Caco-2 (cell line): Measurements from ENCODE around the gene TARBP2. TPM values are rescaled to one million over a fixed set of nuclear protein-coding genes. Genes with fewer than 3 reads are reported as not detected.

Experiments
- BruUV-seq: library from RNA; stranded (reverse); fragments of 400-500 nt; replicated peaks from 2 replicates; lab custom pipeline; 2021; lab: Mats Ljungman, UMichigan
- CTCF ChIA-PET: fragments of 300-600 bp; sonication (Branson Sonifier 250); formaldehyde crosslinking; loops from one replicate; lab custom pipeline; 2022; ENCODE audit warnings: antibody characterized with exemption; lab: Charles Lee
- POLR2A ChIA-PET: fragments of 300-600 bp; sonication (Branson Sonifier 250); formaldehyde crosslinking; loops from one replicate; lab custom pipeline; 2022; ENCODE audit warnings: antibody characterized with exemption; lab: Charles Lee
- DNase-seq, 2 experiments: peaks; one replicate each; pipeline versions ENCODE4 v3.0.0 to v3.0.0-alpha.2; 2020 to 2022
- H3K27me3 ChIP-seq: replicated peaks from 2 replicates; pipeline ENCODE4 v1.6.0; 2011; ENCODE audit warnings: low read length; ENCODE audit not compliant: control insufficient read depth, insufficient read depth
- H3K36me3 ChIP-seq: 2 replicates; pipeline ENCODE4 v1.5.1; 2011; ENCODE audit warnings: low read length; ENCODE audit not compliant: control insufficient read depth, insufficient read depth
- H3K4me1 ChIP-seq: fragments of 250-450 bp; sonication (Bioruptor Pico); 2 replicates; pipeline ENCODE4 v1.5.1; 2020; ENCODE audit warnings: mild to moderate bottlenecking
- H3K4me3 ChIP-seq: 2 replicates; pipeline ENCODE4 v1.5.1; 2011; ENCODE audit warnings: low read depth, mild to moderate bottlenecking, control low read depth, low read length
- H3K9me3 ChIP-seq: fragments of 250-450 bp; sonication (Bioruptor Pico); 2 replicates; pipeline ENCODE4 v1.5.1; 2020; ENCODE audit warnings: mild to moderate bottlenecking, moderate library complexity
- H3K27ac Mint-ChIP-seq: one replicate; pipeline ENCODE4 v1.8.0; 2022; ENCODE audit warnings: mixed read lengths; ENCODE audit not compliant: unreplicated experiment
- H3K27me3 Mint-ChIP-seq: one replicate; pipeline ENCODE4 v1.8.0; 2022; ENCODE audit warnings: mixed read lengths; ENCODE audit not compliant: insufficient read depth, unreplicated experiment
- H3K36me3 Mint-ChIP-seq: one replicate; pipeline ENCODE4 v1.8.0; 2022; ENCODE audit warnings: mild to moderate bottlenecking, mixed read lengths; ENCODE audit not compliant: insufficient read depth, unreplicated experiment
- H3K4me1 Mint-ChIP-seq: one replicate; pipeline ENCODE4 v1.8.0; 2022; ENCODE audit warnings: low read depth, mixed read lengths; ENCODE audit not compliant: unreplicated experiment
- H3K4me3 Mint-ChIP-seq: one replicate; pipeline ENCODE4 v1.8.0; 2022; ENCODE audit warnings: mild to moderate bottlenecking, moderate library complexity, mixed read lengths; ENCODE audit not compliant: unreplicated experiment
- H3K9me3 Mint-ChIP-seq: one replicate; pipeline ENCODE4 v1.8.0; 2022; ENCODE audit warnings: mixed read lengths; ENCODE audit not compliant: unreplicated experiment
- intact Hi-C: fragments of 100-400 bp; cut with micrococcal nuclease; formaldehyde crosslinking; loops from one replicate; pipeline ENCODE4 v1.10.0; 2022; ENCODE audit not compliant: unreplicated experiment
- total RNA-seq: library from RNA; stranded (reverse); gene quantifications from 2 replicates; pipeline ENCODE4 v1.2.3, GENCODE V29; 2022
- TF ChIP-seq, protein P1 (sequence below), 2 experiments: fragments of 200-600 bp in 1 of 2; IDR thresholded peaks; 1 replicate in 1 of 2; 2 replicates in 1 of 2; pipeline versions ENCODE4 v1.5.1 to v1.8.0; 2011 to 2022; ENCODE audit warnings: antibody characterized with exemption in 1 of 2, control low read depth in 1 of 2, inconsistent platforms in 1 of 2, low read depth in 1 of 2, low read length in 1 of 2, mild to moderate bottlenecking in 1 of 2, moderate library complexity in 1 of 2; ENCODE audit not compliant: insufficient read depth in 1 of 2, severe bottlenecking in 1 of 2, unreplicated experiment in 1 of 2

The TARBP2 gene
- total RNA-seq, 1 experiment from 2014 or later, result 50.7 TPM

DNA sequence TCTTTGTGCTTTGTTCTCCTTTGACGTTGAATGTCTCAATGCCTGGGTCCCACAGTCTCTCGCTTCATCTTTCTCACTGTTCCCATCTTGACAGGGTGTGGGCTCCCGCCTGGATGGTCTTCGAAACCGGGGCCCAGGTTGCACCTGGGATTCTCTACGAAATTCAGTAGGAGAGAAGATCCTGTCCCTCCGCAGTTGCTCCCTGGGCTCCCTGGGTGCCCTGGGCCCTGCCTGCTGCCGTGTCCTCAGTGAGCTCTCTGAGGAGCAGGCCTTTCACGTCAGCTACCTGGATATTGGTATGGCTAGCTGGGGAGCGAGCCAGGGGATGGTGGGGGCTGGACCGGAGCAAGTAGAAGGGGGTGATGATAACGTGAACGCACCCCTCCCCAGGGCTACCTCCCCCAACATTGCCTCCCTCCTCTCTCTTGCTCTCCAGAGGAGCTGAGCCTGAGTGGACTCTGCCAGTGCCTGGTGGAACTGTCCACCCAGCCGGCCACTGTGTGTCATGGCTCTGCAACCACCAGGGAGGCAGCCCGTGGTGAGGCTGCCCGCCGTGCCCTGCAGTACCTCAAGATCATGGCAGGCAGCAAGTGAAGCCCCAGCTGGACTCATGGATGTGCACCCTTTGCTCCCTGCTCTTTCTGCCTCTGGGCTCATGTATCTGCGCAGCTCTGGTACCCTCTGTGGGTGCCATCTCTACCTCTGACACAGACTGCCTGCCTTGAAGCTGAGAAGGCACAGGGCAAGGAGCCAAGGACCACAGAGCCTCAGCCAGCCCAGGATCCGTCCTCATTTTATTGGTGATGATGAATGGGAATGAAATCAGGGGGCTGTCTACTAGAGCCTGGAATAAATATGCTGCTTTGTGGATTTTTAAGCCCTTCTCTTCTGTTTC is 4.7 kb downstream of the TARBP2 start:
- no peaks in the 10 kb centered on the region for H3K4me1 ChIP-seq
- intact Hi-C loops, result no loop called here
- no peaks in the 10 kb centered on the region for H3K9me3 Mint-ChIP-seq
- H3K36me3 Mint-ChIP-seq, result peaks cover 33% of the 10 kb centered on the region
- H3K9me3 ChIP-seq, result no peaks in the 10 kb centered on the region
- no TSS peak for BruUV-seq
- no peak overlapping the region for H3K27ac Mint-ChIP-seq
- no peaks in the 10 kb centered on the region for H3K27me3 ChIP-seq
- POLR2A ChIA-PET, result no interaction called here
- CTCF ChIA-PET, result no interaction called here
- peaks cover 7% of the 10 kb centered on the region for H3K4me1 Mint-ChIP-seq
- H3K4me3 Mint-ChIP-seq, result no peak overlapping the region
- peaks cover 2% of the 10 kb centered on the region for H3K36me3 ChIP-seq
- TF ChIP-seq, protein P1, sequence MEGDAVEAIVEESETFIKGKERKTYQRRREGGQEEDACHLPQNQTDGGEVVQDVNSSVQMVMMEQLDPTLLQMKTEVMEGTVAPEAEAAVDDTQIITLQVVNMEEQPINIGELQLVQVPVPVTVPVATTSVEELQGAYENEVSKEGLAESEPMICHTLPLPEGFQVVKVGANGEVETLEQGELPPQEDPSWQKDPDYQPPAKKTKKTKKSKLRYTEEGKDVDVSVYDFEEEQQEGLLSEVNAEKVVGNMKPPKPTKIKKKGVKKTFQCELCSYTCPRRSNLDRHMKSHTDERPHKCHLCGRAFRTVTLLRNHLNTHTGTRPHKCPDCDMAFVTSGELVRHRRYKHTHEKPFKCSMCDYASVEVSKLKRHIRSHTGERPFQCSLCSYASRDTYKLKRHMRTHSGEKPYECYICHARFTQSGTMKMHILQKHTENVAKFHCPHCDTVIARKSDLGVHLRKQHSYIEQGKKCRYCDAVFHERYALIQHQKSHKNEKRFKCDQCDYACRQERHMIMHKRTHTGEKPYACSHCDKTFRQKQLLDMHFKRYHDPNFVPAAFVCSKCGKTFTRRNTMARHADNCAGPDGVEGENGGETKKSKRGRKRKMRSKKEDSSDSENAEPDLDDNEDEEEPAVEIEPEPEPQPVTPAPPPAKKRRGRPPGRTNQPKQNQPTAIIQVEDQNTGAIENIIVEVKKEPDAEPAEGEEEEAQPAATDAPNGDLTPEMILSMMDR (IDR thresholded peaks at IDR 0.05; ENCODE audit: insufficient read depth in 1 of 2, low read depth in 1 of 2, low read length in 1 of 2, severe bottlenecking in 1 of 2, unreplicated experiment in 1 of 2), result no peak
- no peaks in the 10 kb centered on the region for H3K27me3 Mint-ChIP-seq
- no peak overlapping the region for H3K4me3 ChIP-seq
- DNase-seq, result no peak

GRCh38 chr12:53506450-53506785 is 5.3 kb downstream of the TARBP2 start:
- Mint-ChIP-seq H3K9me3 (no peaks in the 10 kb centered on the region), H3K4me3 (no peak overlapping the region), H3K4me1 (peaks cover 7% of the 10 kb centered on the region), H3K27me3 (no peaks in the 10 kb centered on the region), H3K27ac (no peak overlapping the region), H3K36me3 (peaks cover 33% of the 10 kb centered on the region)
- TF ChIP-seq, protein P1 (IDR thresholded peaks at IDR 0.05; ENCODE audit: insufficient read depth in 1 of 2, low read depth in 1 of 2, low read length in 1 of 2, severe bottlenecking in 1 of 2, unreplicated experiment in 1 of 2), result no peak
- Histone ChIP-seq H3K36me3 (peaks cover 2% of the 10 kb centered on the region), H3K9me3 (no peaks in the 10 kb centered on the region), H3K4me3 (no peak overlapping the region), H3K4me1 (no peaks in the 10 kb centered on the region), H3K27me3 (no peaks in the 10 kb centered on the region)
- ChIA-PET POLR2A (no interaction called here), CTCF (no interaction called here)
- no peak for DNase-seq
- BruUV-seq, result no TSS peak
- intact Hi-C loops, result no loop called here

DNA sequence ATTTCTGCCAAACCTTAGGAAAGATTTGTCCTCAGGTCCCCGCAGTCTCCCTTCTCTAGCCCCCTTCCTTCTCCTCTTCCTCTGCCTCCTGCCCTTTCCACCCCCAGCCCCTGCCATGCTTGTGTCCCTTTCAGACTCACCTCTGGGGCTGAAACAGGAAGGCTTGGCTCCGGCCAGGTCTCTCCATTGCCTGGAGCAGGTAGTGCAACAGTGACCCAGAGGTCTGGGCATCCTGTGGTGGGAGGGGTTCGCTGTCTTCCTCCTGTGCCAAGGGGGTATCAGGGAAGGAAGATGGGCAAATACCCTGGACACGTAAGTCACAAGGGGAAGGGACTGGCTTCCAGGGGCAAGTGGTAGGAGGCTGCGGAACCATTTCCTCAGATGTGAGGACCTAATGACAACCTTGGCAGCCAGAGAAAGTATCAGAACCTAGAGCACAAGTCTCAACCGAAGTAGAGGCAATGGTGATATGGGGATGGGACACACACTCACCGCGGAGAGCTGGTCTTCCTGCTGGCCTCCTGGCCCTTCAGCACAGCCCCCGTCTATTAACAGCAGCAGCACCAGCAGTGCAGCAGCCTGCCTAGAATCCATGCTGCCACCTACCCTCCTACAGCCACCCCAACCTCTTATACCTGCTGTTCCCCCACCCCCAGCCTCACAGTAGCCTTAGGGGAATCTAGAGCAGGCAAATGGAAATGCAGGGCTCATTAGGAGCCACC is 6.0 kb downstream of the TARBP2 start, which contains the start of gene NPFF:
TSS of gene NPFF (minus strand) at position 604 of the 722 bp plus-strand sequence. CDS start at position 594, 10 bp downstream.
- Mint-ChIP-seq H3K27ac (no peak within 1 kb of the TSS), H3K36me3 (peaks cover 33% of the 10 kb centered on the region), H3K4me1 (peaks cover 4% of the 10 kb centered on the region), H3K9me3 (no peaks in the 10 kb centered on the region), H3K27me3 (no peaks in the 10 kb centered on the region), H3K4me3 (no peak within 1 kb of the TSS)
- no TSS peak for BruUV-seq
- H3K36me3 ChIP-seq, result peaks cover 4% of the 10 kb centered on the region
- no peaks in the 10 kb centered on the region for H3K27me3 ChIP-seq
- ChIA-PET POLR2A (no interaction called here), CTCF (interaction anchor here (0.5 to 2.0 kb wide), 3 partner anchors 85 to 525 kb away, joined by 3 to 17 read pairs (median 3); partner anchors contain the start of gene AAAS)
- no peak for DNase-seq
- intact Hi-C loops, result no loop called here
- H3K9me3 ChIP-seq, result no peaks in the 10 kb centered on the region
- no peaks in the 10 kb centered on the region for H3K4me1 ChIP-seq
- no peak within 1 kb of the TSS for H3K4me3 ChIP-seq
- TF ChIP-seq, protein P1 (IDR thresholded peaks at IDR 0.05; ENCODE audit: insufficient read depth in 1 of 2, low read depth in 1 of 2, low read length in 1 of 2, severe bottlenecking in 1 of 2, unreplicated experiment in 1 of 2), result no peak
